Stimulated activated naive CD8-positive, alpha-beta T cell treated with anti-CD3 and anti-CD28 coated beads, Interleukin-15, Interleukin-2, amounts not matched to agents 100 ng/mL and 50 ng/mL, for 24 hours (primary cell): ENCODE results near the gene DOCK1.

Source experiments
- H3K27ac Mint-ChIP-seq: one replicate; pipeline ENCODE4 v1.8.0; 2021; ENCODE audit warnings: mild to moderate bottlenecking, mixed read lengths
- H3K27me3 Mint-ChIP-seq: one replicate; pipeline ENCODE4 v1.8.0; 2021; ENCODE audit warnings: mixed read lengths
- H3K36me3 Mint-ChIP-seq: one replicate; pipeline ENCODE4 v1.8.0; 2021; ENCODE audit warnings: low read depth, mixed read lengths
- H3K4me1 Mint-ChIP-seq: one replicate; pipeline ENCODE4 v1.8.0; 2021; ENCODE audit warnings: low read depth, mixed read lengths
- H3K4me3 Mint-ChIP-seq: one replicate; pipeline ENCODE4 v1.8.0; 2021; ENCODE audit warnings: mild to moderate bottlenecking, mixed read lengths
- H3K9me3 Mint-ChIP-seq: one replicate; pipeline ENCODE4 v1.8.0; 2021; ENCODE audit warnings: mixed read lengths

DOCK1 gene

GRCh38 chr10:127463548-127463947, 558.3 kb downstream of the DOCK1 start:
- H3K27ac Mint-ChIP-seq, result no peak overlapping the region
- no peak overlapping the region for H3K4me3 Mint-ChIP-seq
- no peaks in the 10 kb centered on the region for H3K4me1 Mint-ChIP-seq
- peaks cover under 1% of the 10 kb centered on the region for H3K9me3 Mint-ChIP-seq
- H3K27me3 Mint-ChIP-seq, result no peaks in the 10 kb centered on the region
- no peaks in the 10 kb centered on the region for H3K36me3 Mint-ChIP-seq

- Mint-ChIP-seq H3K36me3 (no peaks in the 10 kb centered on the region), H3K27ac (no peak overlapping the region), H3K9me3 (no peaks in the 10 kb centered on the region), H3K4me1 (no peaks in the 10 kb centered on the region), H3K27me3 (no peaks in the 10 kb centered on the region), H3K4me3 (no peak overlapping the region)
These were observed 559.3 kb downstream of the DOCK1 start for GRCh38 chr10:127464561-127464960.

- Mint-ChIP-seq H3K9me3 (no peaks in the 10 kb centered on the region), H3K27ac (no peak overlapping the region)
These were observed 562.6 kb downstream of the DOCK1 start for GRCh38 chr10:127467811-127468210.

GRCh38 chr10:127468632-127469031, 563.4 kb downstream of the DOCK1 start:
- H3K4me1 Mint-ChIP-seq, result no peaks in the 10 kb centered on the region
- H3K4me3 Mint-ChIP-seq, result no peak overlapping the region
- no peaks in the 10 kb centered on the region for H3K27me3 Mint-ChIP-seq
- no peaks in the 10 kb centered on the region for H3K36me3 Mint-ChIP-seq
- H3K9me3 Mint-ChIP-seq, result no peaks in the 10 kb centered on the region
- H3K27ac Mint-ChIP-seq, result no peak overlapping the region

More at GRCh38 chr10:127467811-127468210, 562.6 kb downstream of the DOCK1 start:
- Mint-ChIP-seq H3K4me3 (no peak overlapping the region), H3K4me1 (no peaks in the 10 kb centered on the region), H3K36me3 (no peaks in the 10 kb centered on the region), H3K27me3 (no peaks in the 10 kb centered on the region)

GRCh38 chr10:127470911-127471310, 565.7 kb downstream of the DOCK1 start:
- no peak overlapping the region for H3K4me3 Mint-ChIP-seq
- no peak overlapping the region for H3K27ac Mint-ChIP-seq
- no peaks in the 10 kb centered on the region for H3K27me3 Mint-ChIP-seq
- H3K9me3 Mint-ChIP-seq, result no peaks in the 10 kb centered on the region
- no peaks in the 10 kb centered on the region for H3K36me3 Mint-ChIP-seq
- no peaks in the 10 kb centered on the region for H3K4me1 Mint-ChIP-seq

GRCh38 chr10:127472976-127473375, 567.7 kb downstream of the DOCK1 start:
- Mint-ChIP-seq H3K27ac (no peak overlapping the region), H3K27me3 (no peaks in the 10 kb centered on the region), H3K4me1 (no peaks in the 10 kb centered on the region), H3K9me3 (no peaks in the 10 kb centered on the region), H3K36me3 (no peaks in the 10 kb centered on the region), H3K4me3 (no peak overlapping the region)

- H3K27ac Mint-ChIP-seq, result no peak overlapping the region
- peaks cover 3% of the 10 kb centered on the region for H3K27me3 Mint-ChIP-seq
These were observed 569.3 kb downstream of the DOCK1 start for GRCh38 chr10:127474501-127474900.

GRCh38 chr10:127485153-127485857, 580.1 kb downstream of the DOCK1 start:
- Mint-ChIP-seq H3K27me3 (peaks cover 11% of the 10 kb centered on the region), H3K4me1 (no peaks in the 10 kb centered on the region), H3K27ac (no peak overlapping the region), H3K4me3 (no peak overlapping the region), H3K9me3 (no peaks in the 10 kb centered on the region), H3K36me3 (no peaks in the 10 kb centered on the region)

More at GRCh38 chr10:127474501-127474900, 569.3 kb downstream of the DOCK1 start:
- Mint-ChIP-seq H3K9me3 (no peaks in the 10 kb centered on the region), H3K36me3 (no peaks in the 10 kb centered on the region), H3K4me3 (no peak overlapping the region), H3K4me1 (no peaks in the 10 kb centered on the region)

GRCh38 chr10:127486355-127486754, 581.1 kb downstream of the DOCK1 start:
- no peaks in the 10 kb centered on the region for H3K36me3 Mint-ChIP-seq
- H3K9me3 Mint-ChIP-seq, result no peaks in the 10 kb centered on the region
- no peak overlapping the region for H3K4me3 Mint-ChIP-seq
- H3K4me1 Mint-ChIP-seq, result no peaks in the 10 kb centered on the region
- peaks cover 11% of the 10 kb centered on the region for H3K27me3 Mint-ChIP-seq
- H3K27ac Mint-ChIP-seq, result no peak overlapping the region

GRCh38 chr10:127492607-127493250, 587.5 kb downstream of the DOCK1 start:
- H3K9me3 Mint-ChIP-seq, result no peaks in the 10 kb centered on the region
- no peak overlapping the region for H3K4me3 Mint-ChIP-seq
- H3K27ac Mint-ChIP-seq, result no peak overlapping the region
- no peaks in the 10 kb centered on the region for H3K4me1 Mint-ChIP-seq
- no peaks in the 10 kb centered on the region for H3K36me3 Mint-ChIP-seq
- no peaks in the 10 kb centered on the region for H3K27me3 Mint-ChIP-seq

GRCh38 chr10:127496035-127496434, 590.8 kb downstream of the DOCK1 start:
- Mint-ChIP-seq H3K4me1 (no peaks in the 10 kb centered on the region), H3K27me3 (no peaks in the 10 kb centered on the region), H3K4me3 (no peak overlapping the region), H3K36me3 (no peaks in the 10 kb centered on the region), H3K9me3 (no peaks in the 10 kb centered on the region), H3K27ac (no peak overlapping the region)

- Mint-ChIP-seq H3K4me3 (no peak overlapping the region), H3K27me3 (peaks cover 3% of the 10 kb centered on the region), H3K36me3 (no peaks in the 10 kb centered on the region), H3K9me3 (no peaks in the 10 kb centered on the region), H3K27ac (no peak overlapping the region), H3K4me1 (no peaks in the 10 kb centered on the region)
These were observed 592.5 kb downstream of the DOCK1 start for GRCh38 chr10:127497685-127498084.

GRCh38 chr10:127498087-127498486, 592.9 kb downstream of the DOCK1 start:
- Mint-ChIP-seq H3K9me3 (no peaks in the 10 kb centered on the region), H3K4me1 (no peaks in the 10 kb centered on the region), H3K27ac (no peak overlapping the region), H3K4me3 (no peak overlapping the region), H3K36me3 (no peaks in the 10 kb centered on the region), H3K27me3 (peaks cover 3% of the 10 kb centered on the region)

GRCh38 chr10:127500127-127500526, 594.9 kb downstream of the DOCK1 start:
- Mint-ChIP-seq H3K4me1 (no peaks in the 10 kb centered on the region), H3K27ac (no peak overlapping the region), H3K36me3 (no peaks in the 10 kb centered on the region), H3K27me3 (peaks cover 3% of the 10 kb centered on the region), H3K9me3 (no peaks in the 10 kb centered on the region), H3K4me3 (no peak overlapping the region)
